Dendritic cell treated with granulocyte-macrophage colony-stimulating factor and Interleukin-4, amounts not matched to agents 40 ng/mL and 50 ng/mL, for 4 days (primary cell): Measurements from ENCODE around the gene KIT.

Experiments
- H3K27ac Mint-ChIP-seq: one replicate; pipeline ENCODE4 v1.8.0; 2022; ENCODE audit warnings: mild to moderate bottlenecking, mixed read lengths
- H3K27me3 Mint-ChIP-seq: one replicate; pipeline ENCODE4 v1.8.0; 2022; ENCODE audit warnings: mild to moderate bottlenecking, mixed read lengths
- H3K36me3 Mint-ChIP-seq: one replicate; pipeline ENCODE4 v1.8.0; 2022; ENCODE audit warnings: low read depth, mixed read lengths
- H3K4me1 Mint-ChIP-seq: one replicate; pipeline ENCODE4 v1.8.0; 2022; ENCODE audit warnings: low read depth, mixed read lengths
- H3K4me3 Mint-ChIP-seq: one replicate; pipeline ENCODE4 v1.8.0; 2022; ENCODE audit warnings: mild to moderate bottlenecking, moderate library complexity, mixed read lengths
- H3K9me3 Mint-ChIP-seq: one replicate; pipeline ENCODE4 v1.8.0; 2022; ENCODE audit warnings: mixed read lengths
- intact Hi-C: fragments of 100-400 bp; cut with micrococcal nuclease; formaldehyde crosslinking; loops from one replicate; pipeline ENCODE4 v1.15.0; 2022

Gene KIT

GRCh38 chr4:54669831-54670230, 12.1 kb downstream of the KIT start:
- Mint-ChIP-seq H3K36me3 (no peaks in the 10 kb centered on the region), H3K27ac (no peak overlapping the region), H3K9me3 (no peaks in the 10 kb centered on the region), H3K4me3 (no peak overlapping the region), H3K4me1 (no peaks in the 10 kb centered on the region), H3K27me3 (no peaks in the 10 kb centered on the region)
- intact Hi-C loops, result no loop called here

GRCh38 chr4:54675721-54676461, 18.1 kb downstream of the KIT start:
- Mint-ChIP-seq H3K36me3 (no peaks in the 10 kb centered on the region), H3K4me1 (peaks cover 12% of the 10 kb centered on the region), H3K27me3 (no peaks in the 10 kb centered on the region), H3K4me3 (no peak overlapping the region), H3K27ac (no peak overlapping the region), H3K9me3 (no peaks in the 10 kb centered on the region)
- intact Hi-C loops, result no loop called here

- Mint-ChIP-seq H3K4me3 (no peak overlapping the region), H3K36me3 (no peaks in the 10 kb centered on the region)
- intact Hi-C loops, result no loop called here
These were observed 18.9 kb downstream of the KIT start for GRCh38 chr4:54676658-54677057.

GRCh38 chr4:54677416-54677815, 19.7 kb downstream of the KIT start:
- Mint-ChIP-seq H3K9me3 (no peaks in the 10 kb centered on the region), H3K4me1 (peaks cover 12% of the 10 kb centered on the region)
- intact Hi-C loops, result no loop called here

More at GRCh38 chr4:54676658-54677057, 18.9 kb downstream of the KIT start:
- no peak overlapping the region for H3K27ac Mint-ChIP-seq
- no peaks in the 10 kb centered on the region for H3K27me3 Mint-ChIP-seq
- H3K9me3 Mint-ChIP-seq, result no peaks in the 10 kb centered on the region
- peaks cover 12% of the 10 kb centered on the region for H3K4me1 Mint-ChIP-seq

GRCh38 chr4:54677853-54678650, 20.3 kb downstream of the KIT start:
- H3K27me3 Mint-ChIP-seq, result no peaks in the 10 kb centered on the region
- intact Hi-C loops, result no loop called here
- no peaks in the 10 kb centered on the region for H3K36me3 Mint-ChIP-seq
- no peak overlapping the region for H3K4me3 Mint-ChIP-seq
- H3K27ac Mint-ChIP-seq, result no peak overlapping the region
- peaks cover 12% of the 10 kb centered on the region for H3K4me1 Mint-ChIP-seq
- H3K9me3 Mint-ChIP-seq, result no peaks in the 10 kb centered on the region

More at GRCh38 chr4:54677416-54677815, 19.7 kb downstream of the KIT start:
- Mint-ChIP-seq H3K36me3 (no peaks in the 10 kb centered on the region), H3K4me3 (no peak overlapping the region), H3K27ac (no peak overlapping the region), H3K27me3 (no peaks in the 10 kb centered on the region)

- intact Hi-C loops, result no loop called here
- Mint-ChIP-seq H3K27me3 (no peaks in the 10 kb centered on the region), H3K27ac (no peak overlapping the region), H3K4me3 (no peak overlapping the region), H3K36me3 (no peaks in the 10 kb centered on the region), H3K4me1 (peaks cover 15% of the 10 kb centered on the region), H3K9me3 (no peaks in the 10 kb centered on the region)
These were observed 21.1 kb downstream of the KIT start for GRCh38 chr4:54678826-54679225.

- H3K36me3 Mint-ChIP-seq, result no peaks in the 10 kb centered on the region
- intact Hi-C loops, result no loop called here
These were observed 22.1 kb downstream of the KIT start for GRCh38 chr4:54679813-54680212.

GRCh38 chr4:54683616-54684346, 26.0 kb downstream of the KIT start:
- Mint-ChIP-seq H3K27me3 (peaks cover 4% of the 10 kb centered on the region), H3K4me1 (peaks cover 21% of the 10 kb centered on the region), H3K4me3 (no peak overlapping the region), H3K36me3 (no peaks in the 10 kb centered on the region), H3K9me3 (no peaks in the 10 kb centered on the region), H3K27ac (no peak overlapping the region)
- intact Hi-C loops, result loop anchor here (1.0 to 2.0 kb wide), 4 partner anchors 157 to 637 kb away; no protein-coding TSS in a partner anchor

More at GRCh38 chr4:54679813-54680212, 22.1 kb downstream of the KIT start:
- Mint-ChIP-seq H3K4me1 (peaks cover 17% of the 10 kb centered on the region), H3K27me3 (peaks cover 2% of the 10 kb centered on the region), H3K27ac (no peak overlapping the region), H3K9me3 (no peaks in the 10 kb centered on the region), H3K4me3 (no peak overlapping the region)

GRCh38 chr4:54685810-54686209, 28.1 kb downstream of the KIT start:
- peaks cover 4% of the 10 kb centered on the region for H3K27me3 Mint-ChIP-seq
- no peak overlapping the region for H3K4me3 Mint-ChIP-seq
- H3K36me3 Mint-ChIP-seq, result no peaks in the 10 kb centered on the region
- intact Hi-C loops, result loop anchor here (2.0 kb wide), 1 partner anchor 367 kb away; no protein-coding TSS in a partner anchor
- no peaks in the 10 kb centered on the region for H3K9me3 Mint-ChIP-seq
- peaks cover 24% of the 10 kb centered on the region for H3K4me1 Mint-ChIP-seq
- no peak overlapping the region for H3K27ac Mint-ChIP-seq

- peaks cover 4% of the 10 kb centered on the region for H3K27me3 Mint-ChIP-seq
- no peak overlapping the region for H3K4me3 Mint-ChIP-seq
- intact Hi-C loops, result no loop called here
- H3K9me3 Mint-ChIP-seq, result no peaks in the 10 kb centered on the region
- no peak overlapping the region for H3K27ac Mint-ChIP-seq
- H3K36me3 Mint-ChIP-seq, result no peaks in the 10 kb centered on the region
- H3K4me1 Mint-ChIP-seq, result peaks cover 24% of the 10 kb centered on the region
These were observed 30.4 kb downstream of the KIT start for GRCh38 chr4:54687887-54688841.

GRCh38 chr4:54695337-54695736, 37.6 kb downstream of the KIT start:
- intact Hi-C loops, result no loop called here
- no peaks in the 10 kb centered on the region for H3K36me3 Mint-ChIP-seq
- no peak overlapping the region for H3K27ac Mint-ChIP-seq
- H3K9me3 Mint-ChIP-seq, result no peaks in the 10 kb centered on the region
- H3K4me1 Mint-ChIP-seq, result no peaks in the 10 kb centered on the region
- H3K4me3 Mint-ChIP-seq, result no peak overlapping the region
- no peaks in the 10 kb centered on the region for H3K27me3 Mint-ChIP-seq

- Mint-ChIP-seq H3K9me3 (no peaks in the 10 kb centered on the region), H3K27ac (no peak overlapping the region), H3K36me3 (no peaks in the 10 kb centered on the region), H3K4me3 (no peak overlapping the region), H3K27me3 (no peaks in the 10 kb centered on the region), H3K4me1 (no peaks in the 10 kb centered on the region)
- intact Hi-C loops, result no loop called here
These were observed 38.0 kb downstream of the KIT start for GRCh38 chr4:54695788-54696187.

GRCh38 chr4:54696649-54697048, 38.9 kb downstream of the KIT start:
- no peak overlapping the region for H3K27ac Mint-ChIP-seq
- H3K36me3 Mint-ChIP-seq, result no peaks in the 10 kb centered on the region

More at GRCh38 chr4:54696649-54697048, 38.9 kb downstream of the KIT start:
- no peaks in the 10 kb centered on the region for H3K27me3 Mint-ChIP-seq
- H3K4me3 Mint-ChIP-seq, result no peak overlapping the region
- intact Hi-C loops, result no loop called here
- H3K9me3 Mint-ChIP-seq, result no peaks in the 10 kb centered on the region
- H3K4me1 Mint-ChIP-seq, result no peaks in the 10 kb centered on the region
